Measurements from ENCODE around the gene CSNK1D.
"Not testable (repeated sequence)": the region's sequence is repeated elsewhere in the genome, so short reads cannot be mapped to it uniquely, and the experiment has no call there.

Gene CSNK1D

GRCh38 chr17:82272495-82273326 lies 789 bp downstream of the CSNK1D start:
- FAIRE-seq, result no peak

- FAIRE-seq, result no peak
Observed at GRCh38 chr17:82271401-82271800, 2.1 kb downstream of the CSNK1D start.

GRCh38 chr17:82270651-82271050 lies 2.8 kb downstream of the CSNK1D start:
- no peak for FAIRE-seq

GRCh38 chr17:82269882-82270500 lies 3.5 kb downstream of the CSNK1D start:
- FAIRE-seq, result no peak

GRCh38 chr17:82269138-82269881 lies 4.2 kb downstream of the CSNK1D start:
- FAIRE-seq, result no peak

- FAIRE-seq, result no peak
Observed at GRCh38 chr17:82267575-82268379, 5.7 kb downstream of the CSNK1D start.

- no peak for FAIRE-seq
Observed at GRCh38 chr17:82266142-82266541, 7.4 kb downstream of the CSNK1D start.

GRCh38 chr17:82263641-82264040 lies 9.9 kb downstream of the CSNK1D start:
- FAIRE-seq, result no peak

GRCh38 chr17:82262344-82262743 lies 11.2 kb downstream of the CSNK1D start:
- FAIRE-seq, result no peak

- not testable (repeated sequence) for FAIRE-seq
Observed at GRCh38 chr17:82259972-82260961, 13.2 kb downstream of the CSNK1D start.

- FAIRE-seq, result no peak
Observed at GRCh38 chr17:82258555-82258954, 14.9 kb downstream of the CSNK1D start.

GRCh38 chr17:82257473-82257872 lies 16.0 kb downstream of the CSNK1D start:
- no peak for FAIRE-seq

GRCh38 chr17:82256242-82256885 lies 17.1 kb downstream of the CSNK1D start:
- FAIRE-seq, result no peak

GRCh38 chr17:82255402-82255972 lies 18.0 kb downstream of the CSNK1D start:
- no peak for FAIRE-seq

GRCh38 chr17:82254746-82255145 lies 18.8 kb downstream of the CSNK1D start:
- not testable (repeated sequence) for FAIRE-seq

GRCh38 chr17:82254096-82254495 lies 19.4 kb downstream of the CSNK1D start:
- not testable (repeated sequence) for FAIRE-seq

GRCh38 chr17:82253179-82253544 lies 20.3 kb downstream of the CSNK1D start:
- FAIRE-seq, result no peak

GRCh38 chr17:82252511-82253178 lies 20.9 kb downstream of the CSNK1D start:
- no peak for FAIRE-seq

- no peak for FAIRE-seq
Observed at GRCh38 chr17:82250868-82251500, 22.5 kb downstream of the CSNK1D start.
